ENCODE measurements around the gene NAALADL2. TPM values are rescaled to one million over a fixed set of nuclear protein-coding genes. Genes with fewer than 3 reads are reported as not detected.

The NAALADL2 gene
- polyA plus RNA-seq, 3 donors, result 17.2 to 18.3 (median 17.5) TPM

- no peak for DNase-seq (ENCODE audit: extremely low read depth in 1 of 11, low read depth in 9 of 11, low spot score in 4 of 11)
Observed at GRCh38 chr3:174957081-174957480, 97.9 kb downstream of the NAALADL2 start.

GRCh38 chr3:174957551-174958001 is 98.4 kb downstream of the NAALADL2 start:
- no peak for DNase-seq (ENCODE audit: extremely low read depth in 1 of 11, low read depth in 9 of 11, low spot score in 4 of 11)

- DNase-seq (ENCODE audit: extremely low read depth in 1 of 11, low read depth in 9 of 11, low spot score in 4 of 11), result no peak
Observed at GRCh38 chr3:174958671-174959328, 99.7 kb downstream of the NAALADL2 start.

GRCh38 chr3:174959556-174960065 is 100.5 kb downstream of the NAALADL2 start:
- DNase-seq (ENCODE audit: extremely low read depth in 1 of 11, low read depth in 9 of 11, low spot score in 4 of 11), result no peak

GRCh38 chr3:174960898-174961297 is 101.8 kb downstream of the NAALADL2 start:
- no peak for DNase-seq (ENCODE audit: extremely low read depth in 1 of 11, low read depth in 9 of 11, low spot score in 4 of 11)

GRCh38 chr3:174973465-174973864 is 114.3 kb downstream of the NAALADL2 start:
- no peak for DNase-seq (ENCODE audit: extremely low read depth in 1 of 11, low read depth in 9 of 11, low spot score in 4 of 11)

- DNase-seq (ENCODE audit: extremely low read depth in 1 of 11, low read depth in 9 of 11, low spot score in 4 of 11), result no peak
Observed at GRCh38 chr3:174986685-174987084, 127.6 kb downstream of the NAALADL2 start.

GRCh38 chr3:175001091-175001490 is 142.0 kb downstream of the NAALADL2 start:
- DNase-seq (ENCODE audit: extremely low read depth in 1 of 11, low read depth in 9 of 11, low spot score in 4 of 11), result no peak

- DNase-seq (ENCODE audit: extremely low read depth in 1 of 11, low read depth in 9 of 11, low spot score in 4 of 11), result no peak
Observed at GRCh38 chr3:175002732-175003143, 143.6 kb downstream of the NAALADL2 start.

- no peak for DNase-seq (ENCODE audit: extremely low read depth in 1 of 11, low read depth in 9 of 11, low spot score in 4 of 11)
Observed at GRCh38 chr3:175003590-175003989, 144.5 kb downstream of the NAALADL2 start.

GRCh38 chr3:175005193-175005592 is 146.1 kb downstream of the NAALADL2 start:
- no peak for DNase-seq (ENCODE audit: extremely low read depth in 1 of 11, low read depth in 9 of 11, low spot score in 4 of 11)

GRCh38 chr3:175005881-175006280 is 146.7 kb downstream of the NAALADL2 start:
- no peak for DNase-seq (ENCODE audit: extremely low read depth in 1 of 11, low read depth in 9 of 11, low spot score in 4 of 11)

GRCh38 chr3:175007306-175007705 is 148.2 kb downstream of the NAALADL2 start:
- DNase-seq (ENCODE audit: extremely low read depth in 1 of 11, low read depth in 9 of 11, low spot score in 4 of 11), result no peak

GRCh38 chr3:175009295-175009694 is 150.2 kb downstream of the NAALADL2 start:
- no peak for DNase-seq (ENCODE audit: extremely low read depth in 1 of 11, low read depth in 9 of 11, low spot score in 4 of 11)

GRCh38 chr3:175015056-175015635 is 156.0 kb downstream of the NAALADL2 start:
- DNase-seq (ENCODE audit: extremely low read depth in 1 of 11, low read depth in 9 of 11, low spot score in 4 of 11), result no peak

- DNase-seq (ENCODE audit: extremely low read depth in 1 of 11, low read depth in 9 of 11, low spot score in 4 of 11), result no peak
Observed at GRCh38 chr3:175018946-175019727, 160.0 kb downstream of the NAALADL2 start.

- DNase-seq (ENCODE audit: extremely low read depth in 1 of 11, low read depth in 9 of 11, low spot score in 4 of 11), result no peak
Observed at GRCh38 chr3:175020101-175020500, 161.0 kb downstream of the NAALADL2 start.

- DNase-seq (ENCODE audit: extremely low read depth in 1 of 11, low read depth in 9 of 11, low spot score in 4 of 11), result no peak
Observed at GRCh38 chr3:175029828-175030227, 170.7 kb downstream of the NAALADL2 start.

GRCh38 chr3:175039875-175040274 is 180.7 kb downstream of the NAALADL2 start:
- no peak for DNase-seq (ENCODE audit: extremely low read depth in 1 of 11, low read depth in 9 of 11, low spot score in 4 of 11)

GRCh38 chr3:175041369-175041768 is 182.2 kb downstream of the NAALADL2 start:
- DNase-seq (ENCODE audit: extremely low read depth in 1 of 11, low read depth in 9 of 11, low spot score in 4 of 11), result no peak
